ENCODE measurements around the gene HIPK3.
"Not testable (repeated sequence)": the region's sequence is repeated elsewhere in the genome, so short reads cannot be mapped to it uniquely, and the experiment has no call there.

Gene HIPK3

GRCh38 chr11:33257160-33257896 lies at the start of gene HIPK3:
HIPK3 (plus strand) TSS chr11:33257381.
- DNase-seq, result peak; percentile 91

- DNase-seq, result no peak
Observed at GRCh38 chr11:33207408-33207985, 49.7 kb upstream of the HIPK3 start.

- no peak for DNase-seq
Observed at GRCh38 chr11:33208150-33208549, 49.0 kb upstream of the HIPK3 start.

GRCh38 chr11:33211153-33211552 lies 46.0 kb upstream of the HIPK3 start:
- no peak for DNase-seq

- DNase-seq, result no peak
Observed at GRCh38 chr11:33211580-33211979, 45.6 kb upstream of the HIPK3 start.

GRCh38 chr11:33214187-33214586 lies 43.0 kb upstream of the HIPK3 start:
- no peak for DNase-seq

GRCh38 chr11:33214767-33215166 lies 42.4 kb upstream of the HIPK3 start:
- no peak for DNase-seq

- not testable (repeated sequence) for DNase-seq
Observed at GRCh38 chr11:33216676-33217075, 40.5 kb upstream of the HIPK3 start.

- no peak for DNase-seq
Observed at GRCh38 chr11:33222052-33222750, 35.0 kb upstream of the HIPK3 start.

GRCh38 chr11:33225371-33225770 lies 31.8 kb upstream of the HIPK3 start:
- no peak for DNase-seq

- no peak for DNase-seq
Observed at GRCh38 chr11:33227578-33228261, 29.5 kb upstream of the HIPK3 start.

- DNase-seq, result no peak
Observed at GRCh38 chr11:33234397-33235190, 22.6 kb upstream of the HIPK3 start.

GRCh38 chr11:33237039-33237597 lies 20.1 kb upstream of the HIPK3 start:
- DNase-seq, result no peak

- DNase-seq, result no peak
Observed at GRCh38 chr11:33242575-33242974, 14.6 kb upstream of the HIPK3 start.

- DNase-seq, result not testable (repeated sequence)
Observed at GRCh38 chr11:33243654-33244053, 13.5 kb upstream of the HIPK3 start.

- DNase-seq, result no peak
Observed at GRCh38 chr11:33248416-33248971, 8.7 kb upstream of the HIPK3 start.

GRCh38 chr11:33256031-33256812 lies 959 bp upstream of the HIPK3 start:
- no peak for DNase-seq

GRCh38 chr11:33256813-33257159 lies 395 bp upstream of the HIPK3 start:
- DNase-seq, result no peak

- DNase-seq, result peak; percentile 90
Observed at GRCh38 chr11:33257897-33258630, 883 bp downstream of the HIPK3 start.

- DNase-seq, result no peak
Observed at GRCh38 chr11:33258631-33259205, 1.5 kb downstream of the HIPK3 start.
